Astrocyte of the cerebellum (primary cell): ENCODE data around the gene ITGAX.

Experiments
- DNase-seq: peaks from one replicate; pipeline ENCODE4 v3.0.0-alpha.2; 2011; ENCODE audit warnings: low read depth
- H3K4me3 ChIP-seq: 2 replicates; pipeline ENCODE4 v1.5.1; 2011; ENCODE audit warnings: mild to moderate bottlenecking, low read depth, low read length, moderate library complexity
- in situ Hi-C: cut with HindIII; loops from 2 replicates; pipeline ENCODE4 v1.10.0; 2017; ENCODE audit warnings: low sequenced_read_pairs
- TF ChIP-seq, protein P1 (sequence below): IDR thresholded peaks from 2 replicates; pipeline ENCODE4 v1.5.1; 2012; ENCODE audit warnings: low read length, low read depth, moderate library complexity, mild to moderate bottlenecking; ENCODE audit errors: missing control alignments

The ITGAX gene

DNA sequence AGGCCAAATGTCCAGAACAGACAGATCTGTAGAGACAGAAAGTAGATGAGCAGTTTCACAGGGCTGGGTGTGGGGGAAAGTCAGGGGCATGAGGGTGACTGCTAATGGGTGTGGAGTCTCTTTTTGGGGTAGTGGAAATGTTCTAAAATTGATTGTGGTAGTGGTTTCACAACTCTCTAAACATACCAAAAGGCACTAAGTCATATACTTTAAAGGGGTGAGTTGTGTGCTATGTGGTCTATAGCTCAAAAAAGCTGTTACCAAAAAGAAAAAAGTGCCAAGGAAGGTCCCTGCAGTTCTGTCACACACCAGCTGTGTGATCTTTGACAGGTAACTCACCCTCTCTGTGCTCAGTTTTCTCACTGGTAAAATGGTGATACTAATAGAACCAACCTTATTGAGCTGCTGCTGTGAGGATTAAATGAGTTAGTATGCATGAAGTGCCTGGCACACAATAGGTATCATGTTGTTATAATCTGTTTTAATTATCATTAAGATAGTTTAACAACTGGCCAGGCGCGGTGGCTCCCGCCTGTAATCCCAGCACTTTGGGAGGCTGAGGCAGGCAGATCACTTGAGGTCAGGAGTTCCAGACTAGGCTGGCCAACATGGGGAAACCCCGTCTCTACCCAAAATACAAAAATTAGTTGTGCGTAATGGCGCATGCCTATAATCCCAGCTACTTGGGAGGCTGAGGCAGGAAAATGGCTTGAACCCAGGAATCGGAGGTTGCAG lies 10.3 kb downstream of the ITGAX start:
- TF ChIP-seq, protein P1, sequence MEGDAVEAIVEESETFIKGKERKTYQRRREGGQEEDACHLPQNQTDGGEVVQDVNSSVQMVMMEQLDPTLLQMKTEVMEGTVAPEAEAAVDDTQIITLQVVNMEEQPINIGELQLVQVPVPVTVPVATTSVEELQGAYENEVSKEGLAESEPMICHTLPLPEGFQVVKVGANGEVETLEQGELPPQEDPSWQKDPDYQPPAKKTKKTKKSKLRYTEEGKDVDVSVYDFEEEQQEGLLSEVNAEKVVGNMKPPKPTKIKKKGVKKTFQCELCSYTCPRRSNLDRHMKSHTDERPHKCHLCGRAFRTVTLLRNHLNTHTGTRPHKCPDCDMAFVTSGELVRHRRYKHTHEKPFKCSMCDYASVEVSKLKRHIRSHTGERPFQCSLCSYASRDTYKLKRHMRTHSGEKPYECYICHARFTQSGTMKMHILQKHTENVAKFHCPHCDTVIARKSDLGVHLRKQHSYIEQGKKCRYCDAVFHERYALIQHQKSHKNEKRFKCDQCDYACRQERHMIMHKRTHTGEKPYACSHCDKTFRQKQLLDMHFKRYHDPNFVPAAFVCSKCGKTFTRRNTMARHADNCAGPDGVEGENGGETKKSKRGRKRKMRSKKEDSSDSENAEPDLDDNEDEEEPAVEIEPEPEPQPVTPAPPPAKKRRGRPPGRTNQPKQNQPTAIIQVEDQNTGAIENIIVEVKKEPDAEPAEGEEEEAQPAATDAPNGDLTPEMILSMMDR = no peak
- no peak for DNase-seq
- in situ Hi-C loops = no loop called here

GRCh38 chr16:31367853-31368252 lies 12.9 kb downstream of the ITGAX start:
- no peak for DNase-seq
- in situ Hi-C loops = no loop called here
- no peak overlapping the region for H3K4me3 ChIP-seq
- TF ChIP-seq, protein P1 = no peak

More for the DNA sequence above, 10.3 kb downstream of the ITGAX start:
- no peak overlapping the region for H3K4me3 ChIP-seq

DNA sequence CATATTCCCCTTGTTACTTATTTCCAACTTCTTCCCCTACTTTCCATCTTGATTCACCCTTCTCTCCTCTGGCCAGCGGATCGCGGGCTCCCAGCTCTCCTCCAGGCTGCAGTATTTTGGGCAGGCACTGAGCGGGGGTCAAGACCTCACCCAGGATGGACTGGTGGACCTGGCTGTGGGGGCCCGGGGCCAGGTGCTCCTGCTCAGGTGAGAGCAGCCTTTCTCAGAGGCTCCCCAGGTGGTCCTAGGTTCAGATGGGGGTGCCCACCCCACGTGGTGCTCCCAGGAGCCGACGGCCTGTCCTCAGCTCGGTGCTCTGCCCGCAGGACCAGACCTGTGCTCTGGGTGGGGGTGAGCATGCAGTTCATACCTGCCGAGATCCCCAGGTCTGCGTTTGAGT lies 16.0 kb downstream of the ITGAX start:
- TF ChIP-seq, protein P1 = no peak
- no peak for DNase-seq
- in situ Hi-C loops = no loop called here
- H3K4me3 ChIP-seq = no peak overlapping the region

GRCh38 chr16:31371619-31372484 lies 16.9 kb downstream of the ITGAX start:
- in situ Hi-C loops = no loop called here
- no peak overlapping the region for H3K4me3 ChIP-seq
- no peak for DNase-seq
- TF ChIP-seq, protein P1 = no peak

- in situ Hi-C loops = no loop called here
- H3K4me3 ChIP-seq = no peak overlapping the region
- TF ChIP-seq, protein P1 = no peak
- no peak for DNase-seq
Measured at GRCh38 chr16:31373235-31373634, 18.3 kb downstream of the ITGAX start.

DNA sequence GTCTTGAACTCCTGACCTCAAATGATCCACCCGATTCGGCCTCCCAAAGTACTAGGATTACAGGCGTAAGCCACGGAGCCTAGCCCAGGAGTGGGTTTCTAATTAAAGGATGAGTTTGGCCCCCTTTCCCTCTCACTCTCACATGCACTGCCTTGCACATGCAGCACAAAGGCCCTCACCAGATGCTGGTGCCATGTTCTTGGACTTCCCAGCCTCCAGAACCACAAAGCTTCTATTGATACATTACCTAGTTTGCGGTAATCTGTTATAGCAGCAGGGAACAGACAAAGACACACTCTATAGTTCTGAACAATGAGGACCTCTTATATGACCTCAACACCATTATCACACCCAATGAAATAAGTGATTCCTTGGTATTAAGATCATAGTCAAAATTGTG lies 20.3 kb downstream of the ITGAX start:
- in situ Hi-C loops = no loop called here
- TF ChIP-seq, protein P1 = no peak
- no peak for DNase-seq
- H3K4me3 ChIP-seq = no peak overlapping the region
